Mucosa of gallbladder (tissue), 1 donor: ENCODE measurements around the gene FCER1G. TPM values are rescaled to one million over a fixed set of nuclear protein-coding genes. Genes with fewer than 3 reads are reported as not detected.
A peak's percentile ranks its signal among the peaks of the same experiment; 100 is the strongest.
"Not testable (repeated sequence)": the region's sequence is repeated elsewhere in the genome, so short reads cannot be mapped to it uniquely, and the experiment has no call there.

Experiments used
- DNase-seq: peaks from one replicate; pipeline ENCODE4 v3.0.0-alpha.2; 2020; ENCODE audit warnings: low spot score
- total RNA-seq: library from RNA; stranded (reverse); gene quantifications from one replicate; pipeline ENCODE4 v1.2.1, GENCODE V29; 2021
- donor health status: DM: no; HTN: no; CAD: no.

The FCER1G gene
- total RNA-seq, 1 donor from 2014 or later = 31.5 TPM

GRCh38 chr1:161229896-161230295 is 14.8 kb downstream of the FCER1G start:
- no peak for DNase-seq

- no peak for DNase-seq
Measured at GRCh38 chr1:161230762-161231161, 15.7 kb downstream of the FCER1G start.

GRCh38 chr1:161233102-161233501 is 18.0 kb downstream of the FCER1G start:
- DNase-seq = no peak

GRCh38 chr1:161235957-161236775 is 21.1 kb downstream of the FCER1G start:
- no peak for DNase-seq

- DNase-seq = no peak
Measured at GRCh38 chr1:161238039-161238473, 23.0 kb downstream of the FCER1G start, which contains the start of gene NR1I3. Gene NR1I3 (minus strand): TSS chr1:161238203. CDS start chr1:161236565, 1,638 bp downstream.

GRCh38 chr1:161241682-161242081 is 26.6 kb downstream of the FCER1G start:
- no peak for DNase-seq

GRCh38 chr1:161242313-161242712 is 27.2 kb downstream of the FCER1G start:
- no peak for DNase-seq

- DNase-seq = no peak
Measured at GRCh38 chr1:161244888-161245287, 29.8 kb downstream of the FCER1G start.

GRCh38 chr1:161250100-161250499 is 35.0 kb downstream of the FCER1G start:
- not testable (repeated sequence) for DNase-seq

- no peak for DNase-seq
Measured at GRCh38 chr1:161250829-161251228, 35.7 kb downstream of the FCER1G start.

- no peak for DNase-seq
Measured at GRCh38 chr1:161251579-161251978, 36.5 kb downstream of the FCER1G start.

GRCh38 chr1:161255302-161255701 is 40.2 kb downstream of the FCER1G start:
- not testable (repeated sequence) for DNase-seq

- DNase-seq = not testable (repeated sequence)
Measured at GRCh38 chr1:161255955-161256520, 40.9 kb downstream of the FCER1G start.

GRCh38 chr1:161257109-161257508 is 42.0 kb downstream of the FCER1G start:
- DNase-seq = not testable (repeated sequence)

- DNase-seq = peak; percentile 55
Measured at GRCh38 chr1:161258439-161259344, 43.6 kb downstream of the FCER1G start, which contains the start of gene PCP4L1. Gene PCP4L1 (plus strand): TSS chr1:161258745. CDS start chr1:161258975, 230 bp downstream.

GRCh38 chr1:161259345-161259702 is 44.2 kb downstream of the FCER1G start:
- DNase-seq = no peak

GRCh38 chr1:161259765-161260164 is 44.7 kb downstream of the FCER1G start:
- DNase-seq = no peak

GRCh38 chr1:161260376-161261260 is 45.5 kb downstream of the FCER1G start:
- no peak for DNase-seq

GRCh38 chr1:161261261-161262235 is 46.5 kb downstream of the FCER1G start:
- DNase-seq = no peak

GRCh38 chr1:161265305-161265704 is 50.2 kb downstream of the FCER1G start:
- DNase-seq = no peak
